Dedifferentiated amniotic fluid mesenchymal stem cell (primary cell): ENCODE measurements around the gene TARBP1.
"Not testable (repeated sequence)": the region's sequence is repeated elsewhere in the genome, so short reads cannot be mapped to it uniquely, and the experiment has no call there.

Source experiments
- DNase-seq: peaks from one replicate; pipeline ENCODE4 v3.0.0-alpha.2; 2016; ENCODE audit errors: extremely low spot score

Gene TARBP1

DNA sequence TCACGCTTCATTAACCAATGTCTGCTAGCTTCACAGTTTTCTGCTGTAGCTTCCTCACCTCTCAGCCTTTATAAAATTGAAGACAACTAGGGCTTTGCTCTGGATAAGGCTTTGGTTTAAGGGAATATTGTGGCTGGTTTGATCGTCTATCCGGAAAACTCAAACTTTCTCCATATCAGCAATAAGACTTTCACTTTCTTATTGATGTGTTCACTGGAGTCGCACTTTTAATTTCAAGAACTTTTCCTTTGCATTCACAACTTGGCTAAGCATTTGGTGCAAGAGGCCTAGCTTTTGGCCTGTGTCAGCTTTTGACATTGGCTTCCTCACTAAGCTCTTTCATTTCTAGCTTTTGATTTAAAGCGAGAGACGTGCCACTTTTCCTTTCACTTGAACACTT, 92.9 kb downstream of the TARBP1 start:
- DNase-seq = no peak

DNA sequence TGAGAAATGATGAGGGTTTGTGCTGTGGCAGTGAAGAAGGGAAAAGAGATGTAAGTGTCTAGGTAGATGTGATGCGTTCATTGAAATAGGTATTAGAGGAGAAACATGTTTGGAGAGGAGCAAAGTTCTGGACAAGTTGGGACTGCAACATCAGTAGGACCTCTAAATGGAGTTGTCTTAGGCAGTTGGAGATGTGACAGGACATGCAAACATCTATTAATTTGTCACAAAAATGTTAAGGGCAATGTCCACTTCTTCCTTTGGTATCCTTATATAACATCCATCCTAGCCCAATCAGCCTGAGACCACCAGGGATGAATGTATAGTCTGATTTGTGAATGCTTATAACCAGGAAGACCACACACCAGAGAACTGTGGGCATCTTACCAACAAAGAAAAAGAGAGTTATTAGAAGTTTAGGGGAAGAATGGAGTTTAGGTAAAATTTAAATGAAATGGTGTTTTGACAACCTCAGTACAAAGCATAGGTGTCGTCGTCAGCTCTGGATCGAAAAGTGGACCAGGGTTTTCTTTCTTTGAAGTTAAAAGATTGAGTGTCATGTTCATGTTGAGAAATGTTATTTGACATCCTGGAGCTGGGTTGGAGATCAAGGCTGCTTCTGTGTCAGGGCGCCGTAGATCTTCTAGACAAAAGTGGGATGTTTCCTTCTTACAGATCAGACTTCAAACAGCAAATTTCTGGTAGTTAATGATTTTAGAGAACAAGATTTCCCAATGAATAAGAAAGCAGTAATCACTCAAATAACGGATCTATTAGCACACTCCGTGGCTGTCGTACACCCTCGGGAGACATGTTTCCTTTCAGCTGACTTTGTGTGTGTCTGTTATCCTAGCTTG, 97.1 kb downstream of the TARBP1 start:
- no peak for DNase-seq

DNA sequence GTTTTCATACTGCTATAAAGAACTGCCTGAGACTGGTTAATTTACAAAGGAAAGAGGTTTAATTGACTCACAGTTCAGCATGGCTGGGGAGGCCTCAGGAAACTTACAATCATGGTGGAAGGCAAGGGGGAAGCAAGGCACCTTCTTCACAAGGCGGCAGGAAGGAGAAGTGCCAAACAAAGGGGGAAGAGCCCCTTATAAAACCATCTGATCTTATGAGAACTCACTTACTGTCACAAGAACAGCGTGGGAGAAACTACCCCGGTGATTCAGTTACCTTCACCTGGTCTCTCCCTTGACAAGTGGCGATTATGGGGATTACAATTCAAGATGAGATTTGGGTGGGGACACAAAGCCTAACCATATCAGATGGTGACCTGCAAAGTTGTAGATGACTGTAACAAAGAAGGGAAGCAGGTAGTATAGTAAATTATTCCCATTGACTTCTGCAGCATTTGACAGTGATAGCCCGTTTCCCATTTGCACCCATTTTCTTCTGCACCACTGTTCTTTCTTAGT, 99.3 kb downstream of the TARBP1 start:
- not testable (repeated sequence) for DNase-seq

DNA sequence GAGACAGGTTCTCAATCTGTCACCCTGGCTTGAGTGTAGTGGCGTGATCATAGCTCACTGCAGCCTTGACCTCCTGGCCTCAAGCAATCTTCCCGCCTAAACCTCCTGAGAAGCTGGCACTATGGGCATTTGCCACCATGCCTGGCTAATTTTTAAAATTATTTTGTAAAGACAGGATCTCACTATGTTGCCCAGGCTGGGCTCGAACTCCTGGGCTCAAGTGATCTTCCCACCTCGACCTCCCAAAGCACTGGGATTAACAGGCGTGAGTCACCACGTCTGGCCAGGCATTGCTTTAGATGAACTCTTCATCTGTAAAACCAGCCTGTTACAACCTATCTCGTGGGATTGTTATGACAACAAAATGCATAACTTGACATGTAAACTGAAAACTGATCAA, 103.3 kb downstream of the TARBP1 start:
- DNase-seq = no peak

DNA sequence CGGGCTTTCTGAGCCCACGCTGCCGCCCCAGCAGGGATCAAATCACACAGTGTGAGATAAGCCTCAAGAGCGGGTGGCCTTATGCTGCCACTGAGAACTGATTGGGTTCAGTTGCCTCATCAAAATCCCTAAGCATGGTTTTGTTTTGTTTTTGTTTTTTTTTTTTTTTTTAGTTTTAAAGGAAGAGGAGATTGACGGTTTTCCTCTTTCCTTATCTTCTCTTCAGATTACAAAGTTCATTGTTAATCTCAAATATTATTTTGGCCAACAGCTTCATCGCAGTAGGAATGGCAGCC, 105.1 kb downstream of the TARBP1 start:
- DNase-seq = no peak

DNA sequence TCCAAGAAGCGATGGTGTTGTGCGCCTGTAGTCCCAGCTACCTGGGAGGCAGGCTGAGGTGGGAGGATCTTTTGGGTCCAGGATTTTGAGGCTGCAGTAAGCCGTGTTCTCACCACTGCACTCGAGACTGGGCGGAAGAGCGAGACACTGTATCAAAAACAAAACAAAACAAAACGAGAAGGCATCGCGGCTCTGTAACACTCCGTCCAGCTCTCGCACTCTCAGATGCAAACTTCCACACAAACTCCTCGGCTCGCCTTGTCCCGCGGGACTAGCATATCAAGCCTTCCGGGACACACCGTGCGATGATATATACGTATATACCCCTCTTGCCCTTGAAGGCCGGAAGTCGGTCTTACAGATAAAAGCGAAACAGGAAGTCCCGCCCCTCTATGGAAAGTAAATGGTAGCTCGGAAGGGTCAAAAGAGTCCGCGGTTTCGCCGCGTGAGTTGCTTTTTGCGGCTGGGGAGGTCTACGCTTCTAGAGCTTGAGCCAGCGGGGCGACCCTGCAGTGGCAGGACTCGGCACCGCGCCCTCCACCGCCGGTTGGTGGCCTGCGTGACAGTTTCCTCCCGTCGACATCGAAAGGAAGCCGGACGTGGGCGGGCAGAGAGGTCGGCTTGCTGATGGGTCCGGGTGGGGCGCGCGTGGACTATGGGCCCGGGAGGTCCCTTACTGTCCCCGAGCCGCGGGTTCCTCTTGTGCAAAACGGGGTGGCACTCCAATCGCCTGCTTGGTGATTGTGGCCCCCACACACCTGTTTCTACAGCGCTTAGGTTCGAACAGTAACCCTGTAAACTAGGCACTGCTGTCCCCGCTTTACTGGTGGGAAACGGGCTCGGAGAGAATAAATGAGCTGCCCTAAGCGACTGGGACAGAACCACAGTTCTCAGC, 105.7 kb downstream of the TARBP1 start, which contains the start of gene COA6:
TSS of gene COA6 (plus strand) at position 393 of the 895 bp plus-strand sequence. CDS start at position 404, 11 bp downstream.
- peak; percentile 96 for DNase-seq

DNA sequence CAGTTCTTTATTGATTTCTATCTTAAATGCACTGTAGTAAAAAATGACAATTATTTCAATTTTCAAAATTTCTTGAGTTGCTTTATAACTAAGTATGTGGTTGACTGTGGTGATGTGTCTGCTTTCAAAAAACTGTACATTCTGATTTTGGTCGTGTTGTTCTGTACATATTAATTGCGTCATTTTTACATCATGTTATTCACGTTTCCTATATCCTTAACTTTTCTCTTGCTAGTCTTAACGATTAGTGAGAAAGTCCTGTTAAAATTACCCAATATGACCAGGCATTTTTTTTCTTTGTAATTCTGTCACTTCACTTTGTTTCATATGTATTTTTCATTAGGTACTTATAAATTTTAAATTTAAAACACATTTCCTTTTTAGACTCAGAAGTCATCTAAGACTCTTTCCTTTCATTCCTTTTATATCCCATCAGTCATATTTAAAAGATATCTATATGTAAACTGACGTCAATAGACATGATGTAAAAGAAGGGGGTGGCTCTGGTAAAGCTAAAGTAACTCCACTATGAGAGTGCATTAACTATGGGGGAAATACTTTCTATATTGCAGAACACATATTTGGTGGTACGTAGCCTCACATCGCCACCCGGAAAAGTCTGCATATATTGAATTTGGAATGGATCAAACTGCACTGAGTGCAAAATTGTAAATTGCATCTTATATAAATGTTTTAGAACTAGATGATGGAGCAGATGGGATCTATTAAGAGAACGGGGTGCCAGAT, 106.8 kb downstream of the TARBP1 start:
- no peak for DNase-seq

DNA sequence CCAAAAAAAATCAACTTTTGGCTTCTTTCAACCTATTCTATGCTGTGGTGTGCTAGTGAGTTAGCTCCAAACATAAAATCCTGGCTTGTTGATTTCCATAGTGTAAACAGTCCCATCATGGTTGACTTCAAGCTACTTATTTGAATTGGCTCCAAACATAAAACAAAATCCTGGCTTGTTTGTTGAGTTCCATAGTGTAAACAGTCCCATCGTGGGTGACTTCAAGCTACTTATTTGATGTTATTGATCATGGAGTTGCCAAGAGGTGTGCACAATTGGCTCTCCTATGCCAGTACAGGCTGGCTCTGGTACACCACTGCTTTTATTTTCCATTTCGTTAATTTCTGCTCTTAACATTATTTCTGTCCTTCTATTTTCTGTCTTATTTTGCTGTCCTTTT, 107.6 kb downstream of the TARBP1 start:
- no peak for DNase-seq

DNA sequence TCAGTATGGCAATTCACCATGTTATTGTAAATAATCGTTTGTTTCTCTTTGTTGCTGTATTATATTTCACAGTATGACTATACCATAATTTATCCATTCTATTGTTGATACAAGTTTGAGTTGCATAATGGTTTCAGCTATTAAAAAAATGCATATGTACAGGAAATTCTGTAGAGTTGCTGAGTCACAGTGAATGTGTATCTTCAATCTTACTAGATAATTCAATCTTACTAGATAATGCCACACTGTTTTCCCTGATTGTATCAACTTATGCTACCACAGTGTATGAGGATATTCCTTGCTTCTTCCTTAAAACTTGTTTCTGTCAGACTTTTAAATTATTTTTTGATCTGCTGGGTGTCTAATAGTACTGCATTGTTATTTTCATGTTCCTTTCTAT, 109.2 kb downstream of the TARBP1 start:
- no peak for DNase-seq

DNA sequence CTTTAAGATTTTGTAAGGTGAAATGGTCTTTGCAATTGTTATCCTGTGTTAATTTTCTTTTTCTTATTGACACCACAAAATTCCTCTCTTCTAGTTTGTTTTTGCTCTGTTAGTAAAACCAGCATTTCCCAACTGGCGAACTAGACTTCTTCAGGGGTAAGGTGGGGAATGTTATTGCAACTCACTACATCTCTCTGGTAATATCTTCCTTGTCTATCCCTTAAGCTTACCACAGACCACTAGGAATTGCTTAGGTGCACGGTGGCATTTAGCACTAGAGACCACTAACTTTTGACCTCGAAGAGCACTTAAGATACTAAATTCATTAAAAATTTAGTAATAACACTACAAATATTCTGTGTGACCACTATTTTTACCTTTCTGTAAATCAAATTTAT, 109.9 kb downstream of the TARBP1 start:
- DNase-seq = no peak

DNA sequence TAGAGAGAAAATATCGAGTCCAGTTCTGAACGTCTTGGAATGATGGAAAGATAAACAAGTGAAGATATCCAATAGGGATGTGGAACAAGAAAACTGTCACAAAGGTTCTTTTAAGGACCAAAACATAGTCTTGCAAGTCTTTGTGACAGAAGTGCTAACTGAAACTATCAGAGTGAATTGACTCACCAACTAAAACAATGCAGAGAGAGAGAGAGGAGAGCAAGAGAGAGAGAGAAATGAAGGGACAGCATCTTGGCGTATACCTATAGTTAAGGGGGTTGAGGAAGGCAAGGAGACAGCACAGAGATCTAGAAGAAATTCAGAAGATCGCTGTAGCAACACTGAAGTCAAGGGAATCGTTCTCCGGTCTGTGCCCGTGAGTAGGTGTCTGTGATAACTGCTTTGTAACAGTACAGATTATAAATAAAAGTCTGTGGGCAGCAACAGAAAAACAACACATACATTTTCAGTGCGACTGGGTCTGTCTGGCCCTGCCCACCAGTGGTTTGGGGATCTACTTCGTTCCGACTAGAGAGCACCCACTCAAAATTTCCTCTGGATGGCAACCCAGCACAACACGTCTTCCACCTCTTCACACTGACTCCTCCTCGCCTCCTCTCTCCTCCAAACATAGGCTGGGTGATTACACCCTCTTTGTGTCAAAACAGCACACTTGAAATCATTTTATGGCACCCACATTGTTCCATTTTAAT, 110.5 kb downstream of the TARBP1 start:
- no peak for DNase-seq

DNA sequence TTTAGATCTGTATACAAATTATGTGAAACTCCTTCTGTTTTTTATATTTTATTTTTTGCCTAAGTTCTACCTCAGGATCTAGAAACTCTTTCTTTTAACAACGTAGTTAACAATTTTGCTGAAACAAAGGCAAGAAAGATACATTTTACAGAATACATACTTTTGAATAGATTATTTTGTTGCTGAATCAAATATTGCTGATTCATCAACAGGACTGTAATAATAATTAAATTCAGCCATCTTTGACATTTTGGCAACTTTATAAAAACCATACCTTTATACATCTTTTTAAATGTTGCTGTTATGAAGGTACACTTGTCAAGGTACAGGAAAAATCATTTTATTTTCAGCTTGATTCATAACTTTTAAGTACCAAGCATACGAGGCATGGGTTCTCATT, 116.4 kb downstream of the TARBP1 start:
- DNase-seq = no peak

DNA sequence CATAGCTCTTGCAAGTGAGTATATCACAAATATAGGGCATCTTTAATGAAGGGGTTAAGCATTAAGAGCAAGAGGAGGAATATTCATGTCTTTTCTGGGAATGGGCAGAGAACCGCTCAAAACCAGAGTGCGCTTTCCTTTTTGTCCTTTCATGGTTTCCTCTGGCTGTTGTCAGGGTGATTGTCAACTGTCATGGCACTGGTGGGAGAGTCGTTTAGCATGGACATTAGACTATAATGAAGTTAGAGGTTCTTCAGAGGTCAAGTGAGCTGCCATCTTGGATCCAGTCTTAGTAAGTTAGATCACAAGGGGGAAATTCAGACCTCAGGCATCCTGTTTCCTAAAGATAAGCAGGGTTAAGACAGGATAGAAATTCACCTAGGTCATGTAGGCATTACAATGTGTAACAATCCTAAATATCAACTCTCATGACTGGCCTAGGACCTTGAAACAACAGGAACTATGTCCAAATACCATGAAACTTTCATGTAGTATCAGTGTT, 117.8 kb downstream of the TARBP1 start:
- DNase-seq = no peak

DNA sequence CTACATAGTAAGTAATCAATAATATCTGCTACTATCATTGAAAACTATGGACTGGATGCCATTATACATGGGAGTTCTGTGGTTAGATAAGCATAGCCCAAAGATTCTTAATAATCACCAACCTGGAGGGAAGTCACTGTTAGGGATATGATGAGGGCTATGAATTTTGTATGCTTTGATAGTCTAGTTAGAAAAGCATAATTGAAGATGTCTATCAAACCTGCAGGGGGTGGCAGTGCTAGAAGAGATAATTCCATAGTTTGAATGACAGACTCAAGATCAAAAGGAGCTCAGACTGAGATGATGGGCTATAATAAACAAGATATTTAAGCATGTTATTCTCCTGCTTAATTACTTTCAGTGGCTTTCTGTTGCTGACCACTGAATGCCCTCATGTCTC, 121.1 kb downstream of the TARBP1 start:
- no peak for DNase-seq

DNA sequence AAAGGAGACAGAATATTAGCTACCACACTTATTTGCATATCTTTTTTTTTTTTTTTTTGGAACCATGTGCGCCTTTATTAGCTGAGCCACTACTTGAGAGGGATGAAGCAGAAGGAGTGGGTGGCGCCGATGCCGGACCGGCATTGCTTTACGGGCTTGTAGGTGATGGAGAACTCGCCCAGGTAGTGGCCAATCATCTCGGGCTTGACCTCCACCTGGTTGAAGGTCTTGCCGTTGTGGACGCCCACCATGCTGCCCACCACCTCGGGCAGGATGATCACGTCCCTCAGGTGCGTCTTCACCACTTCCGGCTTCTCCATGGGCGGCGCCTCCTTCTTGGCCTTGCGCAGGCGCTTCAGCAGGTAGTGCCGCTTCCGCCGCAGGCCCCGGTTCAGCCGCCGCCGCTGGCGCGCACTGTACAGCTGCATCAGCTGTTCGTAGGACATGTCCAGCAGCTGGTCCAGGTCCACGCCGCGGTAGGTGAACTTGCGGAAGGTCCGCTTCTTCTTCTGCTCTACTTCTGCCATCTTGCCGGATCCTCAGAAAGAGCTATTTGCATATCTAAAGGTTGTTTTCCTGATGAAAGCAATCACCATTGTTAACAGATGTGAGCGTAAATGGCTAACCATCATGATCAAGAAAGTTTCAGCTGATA, 122.2 kb downstream of the TARBP1 start:
- not testable (repeated sequence) for DNase-seq

DNA sequence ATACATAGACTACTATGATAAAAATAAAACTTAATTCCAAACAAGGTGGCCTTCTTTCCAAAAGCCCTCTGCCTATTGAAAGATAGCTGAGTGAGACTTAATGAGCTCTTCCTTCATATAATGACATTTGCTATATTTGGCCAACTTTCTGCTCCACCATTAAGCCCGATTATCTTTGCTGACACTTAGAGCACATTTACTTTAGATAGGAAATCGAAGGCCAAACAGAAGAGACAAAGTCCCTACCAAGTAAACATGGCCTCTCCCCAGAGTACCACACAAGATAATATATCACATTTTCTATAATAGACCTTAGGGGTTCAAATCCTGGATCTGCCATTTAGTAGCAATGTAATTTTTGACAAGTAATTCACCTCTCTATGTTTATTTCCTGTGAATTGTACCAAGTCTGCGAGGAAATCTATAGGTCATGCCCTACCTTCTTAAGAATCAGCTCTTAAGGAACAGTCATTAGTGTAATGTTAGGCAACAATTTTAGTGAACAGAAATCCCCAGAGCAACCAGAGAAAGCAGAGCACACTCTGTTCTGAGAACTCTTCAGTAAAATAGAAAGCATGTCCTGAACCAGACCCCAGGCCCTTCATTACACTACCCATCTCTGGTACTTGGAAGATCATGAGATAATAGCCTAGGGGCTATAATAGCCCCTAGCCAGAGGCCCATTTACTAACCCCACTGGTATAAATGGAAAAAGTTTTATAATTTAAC, 123.0 kb downstream of the TARBP1 start:
- DNase-seq = no peak

DNA sequence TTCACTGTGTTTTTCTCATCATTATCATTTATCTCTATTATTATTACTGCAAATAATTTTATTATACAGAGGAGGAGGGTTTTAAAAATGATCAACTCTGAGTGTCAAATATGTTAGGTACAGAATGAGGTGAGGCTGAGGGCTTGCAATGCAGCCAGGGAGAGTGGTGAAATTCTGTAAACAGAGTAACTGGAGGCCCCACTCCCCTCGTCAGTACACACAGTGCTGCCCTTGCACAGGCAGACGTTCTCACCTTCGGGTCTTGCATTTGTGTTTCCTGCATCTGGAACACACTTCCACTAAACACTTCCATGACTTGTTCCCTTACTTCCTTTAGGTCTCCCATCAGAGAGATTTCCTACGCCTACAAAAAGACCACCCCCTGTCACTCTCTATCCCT, 130.0 kb downstream of the TARBP1 start:
- no peak for DNase-seq

DNA sequence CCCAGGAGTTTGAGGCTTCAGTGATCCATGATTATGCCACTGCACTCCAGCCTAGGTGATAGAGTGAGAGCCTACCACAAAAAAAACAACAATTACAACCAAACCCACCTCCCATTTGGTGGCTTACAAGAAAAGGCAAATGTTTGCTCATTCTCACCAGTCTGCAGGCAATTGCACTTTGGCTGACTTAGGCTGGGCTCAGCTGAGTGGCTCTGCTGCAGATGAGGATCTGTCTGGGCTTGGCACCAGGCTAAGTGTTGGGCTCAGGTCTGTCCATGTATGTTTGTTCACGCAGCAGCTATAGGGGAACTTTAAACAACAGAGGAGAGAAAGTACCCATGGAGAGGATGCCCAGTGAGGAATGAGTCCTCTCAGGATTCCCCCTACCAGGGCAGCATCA, 133.7 kb downstream of the TARBP1 start:
- DNase-seq = no peak

DNA sequence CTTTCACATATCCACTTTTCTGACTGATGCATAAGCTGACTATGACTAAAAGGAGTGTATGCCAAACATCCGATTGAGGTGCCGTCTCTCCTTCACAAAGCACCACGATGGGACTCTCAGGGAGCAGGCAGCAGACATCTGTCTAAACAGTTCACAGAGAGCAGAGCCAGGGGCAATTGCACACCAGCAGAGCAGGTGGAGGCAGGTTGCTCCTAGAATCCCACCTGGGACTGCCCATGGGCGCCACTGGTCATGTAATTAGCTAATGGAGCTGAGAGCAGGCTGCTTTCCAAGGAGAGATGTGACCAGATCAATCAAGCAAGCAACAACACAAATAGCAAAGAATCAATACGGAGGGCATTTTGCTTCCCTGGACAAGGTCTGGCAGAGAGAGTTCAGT, 136.2 kb downstream of the TARBP1 start:
- DNase-seq = no peak
